ENCODE measurements around the gene TMEM101. TPM values are rescaled to one million over a fixed set of nuclear protein-coding genes. Genes with fewer than 3 reads are reported as not detected.

TMEM101 gene
- total and polyA plus RNA-seq, 2 of the 13 experiments (the other 11 are each of a cell fraction or from before 2014, with no cell fraction given) = 72.0 to 100 TPM

DNA sequence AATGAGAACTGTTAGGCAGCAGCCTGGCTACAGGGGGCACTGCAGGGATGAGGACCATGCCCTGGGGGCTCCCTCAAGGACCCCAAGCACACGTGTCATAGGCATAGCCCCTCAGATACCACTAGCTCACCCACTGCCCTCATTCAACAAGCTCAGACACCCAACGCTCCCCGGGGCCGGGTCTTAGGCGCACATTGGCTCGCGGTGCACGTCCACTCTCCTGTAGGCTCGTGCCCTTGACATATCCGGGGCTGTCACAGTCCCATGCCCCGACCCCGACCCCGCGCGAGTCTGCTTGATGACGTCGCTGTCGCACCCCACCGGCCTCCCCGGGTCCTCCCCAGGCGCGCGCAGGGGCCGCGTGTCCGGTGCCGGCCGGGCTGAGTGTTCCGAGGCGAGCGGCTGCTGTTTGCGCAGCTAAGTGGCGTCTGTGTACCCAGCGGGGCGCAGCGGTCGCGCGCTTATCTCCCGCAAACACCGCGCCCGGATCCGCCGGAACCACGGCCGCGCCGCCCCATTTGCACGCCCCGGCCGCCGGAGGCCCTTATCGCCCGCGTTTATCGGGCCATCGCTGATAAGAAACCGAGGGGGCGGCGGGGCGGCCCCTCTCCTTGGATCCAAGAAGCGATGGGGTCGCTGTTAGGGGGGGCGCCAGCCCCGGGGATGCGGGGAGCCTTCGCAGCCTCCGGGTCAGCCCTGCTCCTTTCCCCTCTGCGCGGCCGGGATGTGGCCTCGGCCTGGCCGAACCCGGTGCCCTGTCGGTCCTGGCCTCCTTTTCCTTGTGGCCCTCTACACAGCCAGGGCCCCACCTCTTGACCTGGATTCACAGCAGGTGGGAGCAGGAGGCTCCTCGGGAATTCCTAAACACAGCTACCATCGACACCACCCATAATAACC is 31.0 kb downstream of the TMEM101 start (continued):
- TF ChIP-seq, protein P1, sequence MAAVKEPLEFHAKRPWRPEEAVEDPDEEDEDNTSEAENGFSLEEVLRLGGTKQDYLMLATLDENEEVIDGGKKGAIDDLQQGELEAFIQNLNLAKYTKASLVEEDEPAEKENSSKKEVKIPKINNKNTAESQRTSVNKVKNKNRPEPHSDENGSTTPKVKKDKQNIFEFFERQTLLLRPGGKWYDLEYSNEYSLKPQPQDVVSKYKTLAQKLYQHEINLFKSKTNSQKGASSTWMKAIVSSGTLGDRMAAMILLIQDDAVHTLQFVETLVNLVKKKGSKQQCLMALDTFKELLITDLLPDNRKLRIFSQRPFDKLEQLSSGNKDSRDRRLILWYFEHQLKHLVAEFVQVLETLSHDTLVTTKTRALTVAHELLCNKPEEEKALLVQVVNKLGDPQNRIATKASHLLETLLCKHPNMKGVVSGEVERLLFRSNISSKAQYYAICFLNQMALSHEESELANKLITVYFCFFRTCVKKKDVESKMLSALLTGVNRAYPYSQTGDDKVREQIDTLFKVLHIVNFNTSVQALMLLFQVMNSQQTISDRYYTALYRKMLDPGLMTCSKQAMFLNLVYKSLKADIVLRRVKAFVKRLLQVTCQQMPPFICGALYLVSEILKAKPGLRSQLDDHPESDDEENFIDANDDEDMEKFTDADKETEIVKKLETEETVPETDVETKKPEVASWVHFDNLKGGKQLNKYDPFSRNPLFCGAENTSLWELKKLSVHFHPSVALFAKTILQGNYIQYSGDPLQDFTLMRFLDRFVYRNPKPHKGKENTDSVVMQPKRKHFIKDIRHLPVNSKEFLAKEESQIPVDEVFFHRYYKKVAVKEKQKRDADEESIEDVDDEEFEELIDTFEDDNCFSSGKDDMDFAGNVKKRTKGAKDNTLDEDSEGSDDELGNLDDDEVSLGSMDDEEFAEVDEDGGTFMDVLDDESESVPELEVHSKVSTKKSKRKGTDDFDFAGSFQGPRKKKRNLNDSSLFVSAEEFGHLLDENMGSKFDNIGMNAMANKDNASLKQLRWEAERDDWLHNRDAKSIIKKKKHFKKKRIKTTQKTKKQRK (IDR thresholded peaks at IDR 0.05; ENCODE audit: low read length) = no peak
- TF ChIP-seq ZNF431 (CRISPR knock-in tag; IDR thresholded peaks at IDR 0.05; ENCODE audit: borderline replicate concordance, low read depth) (peak; percentile 88; the same call in 1 of the 2 replicates), SRSF9 (IDR thresholded peaks at IDR 0.05; ENCODE audit: borderline replicate concordance, insufficient read depth, low read depth, low read length, poor library complexity, severe bottlenecking) (no peak), ZNF891 (CRISPR knock-in tag; IDR thresholded peaks at IDR 0.05) (peak; percentile 86), FOXP1 (IDR thresholded peaks at IDR 0.05) (no peak), FOXP1 (CRISPR knock-in tag; IDR thresholded peaks at IDR 0.05) (peak; percentile 84), ZNF562 (CRISPR knock-in tag; IDR thresholded peaks at IDR 0.05; ENCODE audit: borderline replicate concordance) (no peak), SIN3B (IDR thresholded peaks at IDR 0.05; ENCODE audit: low read length) (no peak), ZNF83 (CRISPR knock-in tag; IDR thresholded peaks at IDR 0.05; ENCODE audit: borderline replicate concordance) (peak; percentile 85; the same call in 1 of the 2 replicates), THAP11 (CRISPR knock-in tag; IDR thresholded peaks at IDR 0.05) (peak; percentile 65), CHCHD3 (CRISPR knock-in tag; IDR thresholded peaks at IDR 0.05) (peak; percentile 15; the same call in 1 of the 2 replicates), NFIC (IDR thresholded peaks at IDR 0.05; ENCODE audit: low read length) (no peak), NONO (IDR thresholded peaks at IDR 0.05) (no peak), NONO (CRISPR knock-in tag; conservative IDR thresholded peaks at IDR 0.05) (peak; percentile 97), SUZ12 (IDR thresholded peaks at IDR 0.05; ENCODE audit: low read depth, low read length) (no peak), ZMYM3 (CRISPR knock-in tag; IDR thresholded peaks at IDR 0.05) (peak; percentile 73; the same call in 1 of the 2 replicates), IRF2 (CRISPR knock-in tag; IDR thresholded peaks at IDR 0.05) (peak; percentile 58), ZNF33B (CRISPR knock-in tag; IDR thresholded peaks at IDR 0.05) (0 out of 2 replicates have a peak, but pooled peaks have one; percentile 41)
- TF ChIP-seq, protein P2, sequence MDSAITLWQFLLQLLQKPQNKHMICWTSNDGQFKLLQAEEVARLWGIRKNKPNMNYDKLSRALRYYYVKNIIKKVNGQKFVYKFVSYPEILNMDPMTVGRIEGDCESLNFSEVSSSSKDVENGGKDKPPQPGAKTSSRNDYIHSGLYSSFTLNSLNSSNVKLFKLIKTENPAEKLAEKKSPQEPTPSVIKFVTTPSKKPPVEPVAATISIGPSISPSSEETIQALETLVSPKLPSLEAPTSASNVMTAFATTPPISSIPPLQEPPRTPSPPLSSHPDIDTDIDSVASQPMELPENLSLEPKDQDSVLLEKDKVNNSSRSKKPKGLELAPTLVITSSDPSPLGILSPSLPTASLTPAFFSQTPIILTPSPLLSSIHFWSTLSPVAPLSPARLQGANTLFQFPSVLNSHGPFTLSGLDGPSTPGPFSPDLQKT (CRISPR knock-in tag; IDR thresholded peaks at IDR 0.05; ENCODE audit: borderline replicate concordance) = 0 out of 2 replicates have a peak, but pooled peaks have one; percentile 49
- TF ChIP-seq, protein P3, sequence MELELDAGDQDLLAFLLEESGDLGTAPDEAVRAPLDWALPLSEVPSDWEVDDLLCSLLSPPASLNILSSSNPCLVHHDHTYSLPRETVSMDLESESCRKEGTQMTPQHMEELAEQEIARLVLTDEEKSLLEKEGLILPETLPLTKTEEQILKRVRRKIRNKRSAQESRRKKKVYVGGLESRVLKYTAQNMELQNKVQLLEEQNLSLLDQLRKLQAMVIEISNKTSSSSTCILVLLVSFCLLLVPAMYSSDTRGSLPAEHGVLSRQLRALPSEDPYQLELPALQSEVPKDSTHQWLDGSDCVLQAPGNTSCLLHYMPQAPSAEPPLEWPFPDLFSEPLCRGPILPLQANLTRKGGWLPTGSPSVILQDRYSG (CRISPR knock-in tag; IDR thresholded peaks at IDR 0.05) = no peak
- TF ChIP-seq, protein P4, sequence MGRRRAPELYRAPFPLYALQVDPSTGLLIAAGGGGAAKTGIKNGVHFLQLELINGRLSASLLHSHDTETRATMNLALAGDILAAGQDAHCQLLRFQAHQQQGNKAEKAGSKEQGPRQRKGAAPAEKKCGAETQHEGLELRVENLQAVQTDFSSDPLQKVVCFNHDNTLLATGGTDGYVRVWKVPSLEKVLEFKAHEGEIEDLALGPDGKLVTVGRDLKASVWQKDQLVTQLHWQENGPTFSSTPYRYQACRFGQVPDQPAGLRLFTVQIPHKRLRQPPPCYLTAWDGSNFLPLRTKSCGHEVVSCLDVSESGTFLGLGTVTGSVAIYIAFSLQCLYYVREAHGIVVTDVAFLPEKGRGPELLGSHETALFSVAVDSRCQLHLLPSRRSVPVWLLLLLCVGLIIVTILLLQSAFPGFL (CRISPR knock-in tag; IDR thresholded peaks at IDR 0.05) = no peak
- TF ChIP-seq, protein P5, sequence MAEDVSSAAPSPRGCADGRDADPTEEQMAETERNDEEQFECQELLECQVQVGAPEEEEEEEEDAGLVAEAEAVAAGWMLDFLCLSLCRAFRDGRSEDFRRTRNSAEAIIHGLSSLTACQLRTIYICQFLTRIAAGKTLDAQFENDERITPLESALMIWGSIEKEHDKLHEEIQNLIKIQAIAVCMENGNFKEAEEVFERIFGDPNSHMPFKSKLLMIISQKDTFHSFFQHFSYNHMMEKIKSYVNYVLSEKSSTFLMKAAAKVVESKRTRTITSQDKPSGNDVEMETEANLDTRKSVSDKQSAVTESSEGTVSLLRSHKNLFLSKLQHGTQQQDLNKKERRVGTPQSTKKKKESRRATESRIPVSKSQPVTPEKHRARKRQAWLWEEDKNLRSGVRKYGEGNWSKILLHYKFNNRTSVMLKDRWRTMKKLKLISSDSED (CRISPR knock-in tag; IDR thresholded peaks at IDR 0.05) = no peak

Measured in HepG2 (cell line).